ENCODE measurements around the gene RNF121.

RNF121 gene

DNA sequence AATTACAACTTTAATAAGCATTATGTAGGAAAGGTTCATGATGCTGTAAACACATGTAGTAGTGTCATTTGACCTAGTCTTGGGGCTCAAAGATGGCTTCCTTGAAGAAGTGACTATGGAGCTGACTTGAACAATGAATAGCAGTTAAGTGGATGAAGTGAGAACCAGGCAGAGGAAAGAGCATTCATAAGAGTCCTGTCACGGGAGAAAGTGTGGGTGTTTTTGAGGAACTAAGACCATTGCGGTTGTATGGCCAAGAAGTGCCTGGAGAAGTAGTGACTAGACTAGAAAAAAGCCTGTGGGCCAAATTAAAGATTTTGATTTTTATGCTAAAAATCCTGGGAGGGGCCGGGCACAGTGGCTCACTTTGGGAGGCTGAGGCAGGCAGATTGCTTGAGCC lies 62.6 kb downstream of the RNF121 start:
- no peak for DNase-seq

DNA sequence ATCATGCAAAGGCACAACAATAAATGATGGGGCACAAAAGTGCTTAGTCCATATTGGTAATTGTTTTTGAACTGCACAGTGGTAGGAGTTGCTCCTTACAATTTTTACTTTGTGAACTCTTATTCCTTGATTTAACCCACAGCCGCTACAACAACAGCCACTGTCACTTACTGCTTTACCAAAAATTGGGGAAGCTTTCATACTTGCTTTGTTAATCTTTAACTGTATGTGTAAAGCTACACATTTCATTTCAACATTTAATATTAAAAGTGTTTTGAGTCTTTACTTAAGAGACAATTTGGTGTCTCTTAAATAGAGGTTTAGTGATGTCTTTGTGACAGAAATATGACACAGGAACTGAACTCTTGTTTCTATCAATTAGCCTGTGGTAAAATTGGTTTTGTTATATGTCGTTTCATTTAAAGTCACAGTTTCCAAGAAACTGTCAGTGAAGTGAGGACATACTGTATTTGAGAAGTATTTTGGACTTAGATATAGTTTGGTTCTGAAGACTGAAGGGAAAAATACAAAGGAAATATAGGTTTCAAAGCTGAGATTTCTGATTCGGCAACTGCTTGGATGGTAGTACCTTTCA lies 63.4 kb downstream of the RNF121 start:
- DNase-seq: no peak

DNA sequence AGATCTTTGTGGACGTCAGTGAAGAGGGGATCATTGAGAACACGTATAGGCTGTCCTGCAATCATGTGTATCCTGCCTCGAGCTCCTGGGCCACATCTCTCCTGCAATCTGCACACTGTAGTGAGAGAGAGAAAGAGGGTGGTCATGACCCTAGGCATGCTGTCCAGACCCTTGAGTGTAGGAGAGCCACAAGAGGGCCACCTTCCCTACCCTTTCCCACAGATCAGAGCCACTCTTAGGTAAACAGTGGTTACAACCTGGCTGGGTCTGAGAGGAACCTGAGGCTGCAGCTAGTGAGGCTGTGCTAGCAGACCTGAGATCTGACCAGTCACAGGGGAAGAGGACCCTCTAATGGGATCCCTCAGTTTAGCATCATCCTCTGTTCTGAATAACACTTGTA lies 65.9 kb downstream of the RNF121 start:
- DNase-seq: no peak

DNA sequence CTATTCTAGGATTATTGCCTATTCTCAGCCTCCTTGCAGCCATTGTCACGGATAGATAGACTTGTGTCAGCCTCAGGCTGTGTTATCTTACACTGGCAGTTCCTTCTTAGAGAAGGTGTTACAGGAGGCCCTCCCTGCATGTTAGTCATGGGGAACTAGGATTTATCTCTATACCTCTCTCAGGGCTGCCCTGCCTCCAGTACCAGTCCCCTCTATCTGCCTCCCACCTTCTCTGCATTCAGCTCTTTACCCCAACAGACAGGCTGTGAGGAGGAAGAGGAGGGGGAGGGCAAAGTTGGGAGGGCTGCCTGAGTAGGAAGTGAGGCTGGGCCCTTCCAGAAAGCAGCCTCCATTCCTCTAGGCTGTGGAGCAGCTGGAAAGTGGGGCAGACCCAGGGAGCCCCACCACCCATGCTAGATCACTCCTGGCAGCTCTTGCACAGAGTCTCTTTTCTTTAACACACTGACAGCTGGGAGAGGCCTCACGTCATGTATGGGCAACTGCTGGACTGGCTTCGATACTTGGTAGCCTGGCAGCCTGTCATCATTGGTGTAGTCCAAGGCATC lies 67.0 kb downstream of the RNF121 start:
- no peak for DNase-seq

DNA sequence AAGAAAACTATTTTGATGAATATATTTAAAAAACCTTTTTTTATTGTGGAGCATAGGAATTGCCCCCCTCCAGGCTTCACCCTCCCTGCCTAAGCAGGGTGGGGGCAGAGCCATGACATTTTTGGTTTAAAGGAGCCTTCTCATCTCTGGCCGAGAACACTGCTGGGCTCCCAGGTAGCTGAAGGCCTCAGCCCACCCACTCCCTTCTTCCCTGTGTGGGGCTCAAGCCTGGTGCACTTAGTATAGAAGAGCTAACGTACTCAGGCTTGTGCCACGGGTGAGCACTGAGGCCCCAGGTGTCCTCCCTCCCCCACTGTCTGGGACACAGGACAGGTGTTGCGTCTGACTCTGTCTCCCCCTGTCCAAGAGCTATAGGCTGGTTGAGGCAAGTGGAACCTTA lies 67.7 kb downstream of the RNF121 start:
- DNase-seq: no peak

DNA sequence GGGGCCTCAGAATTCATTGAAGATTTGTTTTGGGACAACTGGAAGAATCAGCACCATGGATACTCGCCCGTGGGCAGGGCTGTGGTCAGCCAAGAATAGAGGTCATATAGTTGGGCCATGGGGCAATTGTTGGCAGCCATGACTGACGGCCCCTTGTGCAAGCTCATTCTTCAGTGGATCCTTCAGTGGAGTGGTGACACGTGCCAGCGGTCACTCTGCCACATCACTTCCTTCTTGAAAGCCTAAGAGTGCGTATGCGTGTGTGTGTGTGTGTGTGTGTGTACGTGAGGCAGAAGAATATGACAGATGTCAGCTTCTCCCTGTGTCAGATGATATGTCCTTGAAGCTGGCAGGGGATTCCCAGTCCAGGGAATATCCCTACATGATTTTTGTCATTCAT lies 68.1 kb downstream of the RNF121 start:
- DNase-seq: no peak

DNA sequence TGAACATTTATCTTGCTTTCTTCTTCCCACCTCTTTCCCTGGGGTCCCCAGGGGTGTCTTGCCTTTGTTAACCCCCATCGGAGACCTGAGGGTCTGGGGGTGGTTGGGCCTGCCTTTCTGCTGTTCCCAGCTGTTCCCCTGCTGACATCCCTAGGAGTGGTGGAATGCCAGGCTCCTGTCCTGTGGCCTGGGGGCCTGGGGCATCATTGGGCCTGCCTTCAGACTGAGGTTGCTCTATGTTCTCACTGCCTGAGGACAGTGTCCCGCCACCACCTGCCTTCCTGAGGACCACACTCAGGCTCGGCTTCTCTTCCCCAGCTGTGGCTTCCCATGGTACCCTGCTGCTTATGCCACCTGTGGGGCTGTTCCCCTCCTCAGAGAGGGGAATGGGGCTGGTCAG lies 68.7 kb downstream of the RNF121 start:
- DNase-seq: no peak

DNA sequence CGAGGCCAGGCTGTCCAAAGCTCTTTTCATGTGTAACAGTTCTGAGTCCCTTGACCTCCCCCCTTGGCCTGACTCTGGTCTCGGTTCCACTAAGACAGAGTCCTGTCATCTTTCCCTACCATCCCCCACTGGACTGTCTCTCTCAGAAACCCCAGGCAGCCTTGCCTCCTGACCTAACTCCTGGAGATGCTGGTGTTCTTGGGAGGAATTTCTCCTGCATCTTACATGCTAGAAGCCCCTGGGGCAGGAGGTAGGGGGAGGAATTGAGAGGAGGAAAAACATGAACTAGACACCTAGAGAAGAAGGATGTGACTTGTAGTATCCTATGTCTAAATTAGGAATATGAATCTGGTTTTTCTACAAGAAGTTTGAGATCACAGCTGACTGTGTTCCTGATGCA lies 69.2 kb downstream of the RNF121 start:
- DNase-seq: no peak

DNA sequence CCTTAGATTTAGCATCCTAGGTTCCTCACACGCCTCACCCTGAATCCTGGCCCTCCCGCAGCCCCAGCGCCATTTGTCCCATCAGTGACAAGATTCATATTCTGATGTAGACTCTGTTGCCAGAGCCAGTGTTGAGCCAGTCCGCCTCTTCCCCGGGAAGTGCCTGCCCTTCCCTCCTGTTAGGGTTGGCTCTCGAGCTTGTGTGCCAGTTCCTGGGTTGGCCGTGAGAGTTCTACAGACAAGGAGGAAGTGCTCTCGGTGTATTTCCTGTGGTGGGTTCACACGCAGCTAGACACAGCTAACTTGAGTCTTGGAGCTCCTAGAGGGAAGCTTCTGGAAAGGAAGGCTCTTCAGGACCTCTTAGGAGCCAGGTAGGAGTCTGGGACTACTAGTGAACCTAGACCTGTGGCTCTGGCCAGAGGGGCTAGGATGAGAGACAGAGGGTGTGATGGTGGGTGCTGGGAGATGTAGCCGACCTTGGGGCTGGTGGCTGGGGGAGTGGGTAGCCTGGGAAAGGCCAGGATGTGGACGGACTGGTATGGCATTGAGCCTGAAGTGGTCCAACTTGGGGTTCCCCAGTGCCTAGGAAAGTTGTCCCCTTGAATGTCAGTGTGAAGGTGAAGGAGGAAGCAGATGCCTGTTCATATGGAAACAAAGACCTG lies 69.9 kb downstream of the RNF121 start, which contains the start of gene IL18BP:
Gene IL18BP, plus strand, starts transcription at position 261 of the 662 bp plus-strand sequence. CDS start 1,076 bp downstream, outside the sequence.
- no peak for DNase-seq

DNA sequence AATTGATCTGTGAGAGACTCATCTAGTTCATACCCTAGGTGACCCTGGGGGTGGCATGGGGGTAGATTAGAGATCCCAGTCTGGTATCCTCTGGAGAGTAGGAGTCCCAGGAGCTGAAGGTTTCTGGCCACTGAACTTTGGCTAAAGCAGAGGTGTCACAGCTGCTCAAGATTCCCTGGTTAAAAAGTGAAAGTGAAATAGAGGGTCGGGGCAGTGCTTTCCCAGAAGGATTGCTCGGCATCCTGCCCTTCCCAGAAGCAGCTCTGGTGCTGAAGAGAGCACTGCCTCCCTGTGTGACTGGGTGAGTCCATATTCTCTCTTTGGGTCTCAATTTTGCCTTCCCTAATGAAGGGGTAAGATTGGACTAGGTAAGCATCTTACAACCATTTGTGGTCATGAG lies 70.5 kb downstream of the RNF121 start:
- DNase-seq: no peak

DNA sequence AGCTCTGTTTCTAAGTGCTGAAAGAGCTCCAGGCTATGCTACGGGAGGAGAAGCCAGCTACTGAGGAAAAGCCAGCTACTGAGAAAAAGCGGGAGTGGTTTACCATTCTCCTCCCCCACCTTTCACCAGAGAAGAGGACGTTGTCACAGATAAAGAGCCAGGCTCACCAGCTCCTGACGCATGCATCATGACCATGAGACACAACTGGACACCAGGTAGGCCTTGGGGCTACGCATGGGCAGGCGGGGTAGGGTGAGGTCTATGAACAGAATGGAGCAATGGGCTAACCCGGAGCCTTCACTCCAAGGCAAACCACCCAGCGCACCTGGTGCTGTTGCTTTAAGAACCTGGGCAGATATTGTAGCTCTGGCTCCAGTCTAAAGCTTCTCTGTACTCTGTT lies 71.0 kb downstream of the RNF121 start:
- no peak for DNase-seq

DNA sequence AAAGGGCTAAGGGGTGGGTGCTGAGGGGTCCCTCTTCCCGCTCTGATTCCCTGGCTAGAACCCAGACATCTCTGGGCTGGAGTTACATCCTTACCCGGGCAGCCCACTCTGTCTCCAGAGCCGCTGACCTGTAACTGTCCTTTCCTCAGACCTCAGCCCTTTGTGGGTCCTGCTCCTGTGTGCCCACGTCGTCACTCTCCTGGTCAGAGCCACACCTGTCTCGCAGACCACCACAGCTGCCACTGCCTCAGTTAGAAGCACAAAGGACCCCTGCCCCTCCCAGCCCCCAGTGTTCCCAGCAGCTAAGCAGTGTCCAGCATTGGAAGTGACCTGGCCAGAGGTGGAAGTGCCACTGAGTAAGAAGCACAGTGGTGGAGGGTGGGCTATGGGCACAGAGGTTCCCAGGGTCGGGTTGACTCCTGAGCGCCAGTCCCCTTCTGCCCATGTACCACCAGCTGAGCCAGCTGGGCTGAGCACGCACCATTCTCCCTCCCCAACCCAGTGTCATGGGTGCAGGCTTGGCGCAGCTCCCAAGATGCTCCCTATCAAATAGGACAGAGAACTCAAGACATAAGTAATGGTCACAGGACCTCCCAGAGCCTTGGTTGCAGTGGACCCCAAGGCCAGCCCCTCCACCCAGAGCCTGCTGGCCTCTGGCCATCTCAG lies 71.5 kb downstream of the RNF121 start:
- DNase-seq: no peak

DNA sequence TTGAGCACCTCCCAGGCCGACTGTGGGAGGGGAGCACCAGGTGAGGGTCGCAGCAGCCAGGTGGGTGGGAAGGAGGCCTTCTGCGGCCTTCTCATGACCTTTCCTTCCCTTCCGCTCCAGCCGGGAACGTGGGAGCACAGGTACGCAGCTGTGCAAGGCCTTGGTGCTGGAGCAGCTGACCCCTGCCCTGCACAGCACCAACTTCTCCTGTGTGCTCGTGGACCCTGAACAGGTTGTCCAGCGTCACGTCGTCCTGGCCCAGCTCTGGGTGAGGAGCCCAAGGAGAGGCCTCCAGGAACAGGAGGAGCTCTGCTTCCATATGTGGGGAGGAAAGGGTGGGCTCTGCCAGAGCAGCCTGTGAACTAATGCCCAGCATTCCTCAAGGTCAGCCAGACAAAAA lies 72.4 kb downstream of the RNF121 start:
- no peak for DNase-seq

DNA sequence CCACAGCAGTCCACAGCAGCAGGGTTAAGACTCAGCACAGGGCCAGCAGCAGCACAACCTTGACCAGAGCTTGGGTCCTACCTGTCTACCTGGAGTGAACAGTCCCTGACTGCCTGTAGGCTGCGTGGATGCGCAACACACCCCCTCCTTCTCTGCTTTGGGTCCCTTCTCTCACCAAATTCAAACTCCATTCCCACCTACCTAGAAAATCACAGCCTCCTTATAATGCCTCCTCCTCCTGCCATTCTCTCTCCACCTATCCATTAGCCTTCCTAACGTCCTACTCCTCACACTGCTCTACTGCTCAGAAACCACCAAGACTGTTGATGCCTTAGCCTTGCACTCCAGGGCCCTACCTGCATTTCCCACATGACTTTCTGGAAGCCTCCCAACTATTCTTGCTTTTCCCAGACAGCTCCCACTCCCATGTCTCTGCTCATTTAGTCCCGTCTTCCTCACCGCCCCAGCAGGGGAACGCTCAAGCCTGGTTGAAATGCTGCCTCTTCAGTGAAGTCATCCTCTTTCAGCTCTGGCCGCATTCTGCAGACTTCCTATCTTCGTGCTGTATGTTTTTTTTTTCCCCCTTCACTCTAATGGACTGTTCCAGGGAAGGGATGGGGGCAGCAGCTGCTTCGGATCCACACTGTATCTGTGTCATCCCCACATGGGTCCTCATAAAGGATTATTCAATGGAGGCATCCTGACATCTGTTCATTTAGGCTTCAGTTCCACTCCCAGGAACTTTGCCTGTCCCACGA lies 73.2 kb downstream of the RNF121 start:
- no peak for DNase-seq

DNA sequence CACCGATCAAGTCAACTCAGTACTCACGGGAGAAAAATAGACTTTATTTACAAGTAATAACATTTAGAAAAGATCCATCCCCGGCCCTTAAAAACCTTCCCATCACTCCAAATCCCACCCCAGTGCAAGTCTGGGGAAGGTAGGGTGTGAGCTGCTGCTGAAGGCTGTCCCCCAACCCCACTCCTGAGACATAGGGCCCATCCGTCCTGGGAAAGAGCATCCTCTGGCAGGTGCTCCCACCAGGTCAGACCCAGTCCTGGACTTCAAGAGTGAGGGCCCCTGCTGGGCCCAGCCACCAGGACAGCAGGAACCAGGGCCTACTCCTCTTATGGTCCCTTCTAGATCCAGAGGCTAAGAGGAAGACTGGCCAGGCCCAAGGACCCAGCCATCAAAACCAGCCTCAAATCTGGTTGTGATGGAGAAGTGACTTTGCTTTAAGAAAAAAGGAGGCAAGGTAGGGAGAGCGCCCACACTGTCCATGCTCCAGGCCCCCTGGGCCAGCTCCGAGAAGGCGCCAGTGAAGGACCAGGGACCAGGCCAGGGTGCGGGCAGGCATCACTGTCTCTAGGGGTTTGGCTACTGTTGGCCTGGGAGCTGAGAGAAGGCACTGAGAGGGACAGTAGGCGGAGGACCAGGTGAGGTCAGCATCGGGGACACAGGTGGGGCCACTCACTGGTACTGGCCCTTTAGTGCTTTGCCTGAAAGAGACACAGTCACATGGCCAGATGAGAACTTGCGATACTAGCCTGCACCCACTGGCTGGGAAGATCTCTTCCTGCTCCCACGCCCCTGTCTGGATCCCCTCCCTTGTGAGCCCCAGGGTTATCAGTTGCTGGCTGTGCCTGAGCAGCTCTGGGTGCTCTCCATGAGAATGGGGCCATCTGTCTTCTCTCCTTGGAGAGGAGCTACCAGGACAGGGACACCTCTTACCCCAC lies 74.3 kb downstream of the RNF121 start:
- no peak for DNase-seq

DNA sequence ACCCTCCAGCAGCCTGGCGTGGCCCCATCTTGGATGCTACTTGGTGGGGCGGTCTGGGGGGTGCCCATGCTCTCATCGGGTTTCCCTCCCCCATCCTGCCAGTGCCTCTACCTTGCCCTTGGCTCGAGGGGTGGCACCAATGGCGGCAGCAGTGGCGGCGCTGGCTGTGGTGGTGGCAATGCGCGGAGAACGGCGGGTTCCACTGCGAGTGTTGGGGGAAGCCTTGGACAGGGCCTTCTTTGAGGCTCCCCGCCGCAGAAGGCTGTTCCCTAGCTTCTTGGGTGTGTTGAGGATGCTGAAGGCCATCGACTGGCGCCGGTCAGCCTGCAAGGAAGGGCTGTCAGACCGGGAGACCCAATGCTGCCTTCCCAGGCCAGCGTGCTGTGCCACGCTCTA lies 74.9 kb downstream of the RNF121 start:
- DNase-seq: no peak

DNA sequence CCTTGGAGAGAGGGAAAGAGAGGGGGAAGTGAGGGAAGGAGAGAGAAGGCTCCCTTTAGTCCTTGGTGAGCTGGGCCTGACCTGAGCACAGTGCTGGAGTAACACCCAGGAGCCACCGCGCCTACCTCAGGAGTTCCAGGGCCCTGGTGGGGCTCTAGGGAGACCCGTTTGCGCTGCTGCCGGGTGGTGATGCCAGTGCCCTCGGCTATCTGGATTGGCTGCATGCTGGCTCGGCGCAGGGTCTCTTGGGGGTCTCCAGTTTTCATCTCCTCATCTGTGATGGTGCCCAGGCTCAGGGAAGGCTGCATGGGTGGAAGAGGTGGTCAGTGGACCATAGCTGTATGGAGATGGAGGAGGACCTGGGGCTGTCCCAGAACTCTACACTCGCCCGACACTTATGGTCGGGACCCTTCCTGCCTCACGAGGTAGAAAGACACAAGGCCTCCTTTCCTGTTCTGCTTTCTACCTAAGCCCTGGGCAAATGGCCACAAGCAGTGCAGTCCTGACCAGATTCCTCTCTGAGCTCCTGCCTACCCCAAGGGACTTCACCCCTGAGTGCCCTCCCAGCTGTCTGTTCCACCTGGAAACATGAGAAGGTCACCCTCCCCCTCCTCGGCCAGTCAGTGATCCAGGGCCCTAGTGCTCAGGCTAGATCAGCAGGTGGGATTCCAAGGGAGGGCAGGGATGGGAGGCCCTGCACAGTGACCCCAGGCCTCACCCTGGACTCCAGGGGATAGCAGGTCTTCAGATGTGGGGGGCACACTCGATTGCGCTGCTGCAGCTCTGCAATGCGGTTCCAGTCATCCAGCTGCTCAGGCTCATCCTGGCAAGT lies 75.9 kb downstream of the RNF121 start:
- no peak for DNase-seq

DNA sequence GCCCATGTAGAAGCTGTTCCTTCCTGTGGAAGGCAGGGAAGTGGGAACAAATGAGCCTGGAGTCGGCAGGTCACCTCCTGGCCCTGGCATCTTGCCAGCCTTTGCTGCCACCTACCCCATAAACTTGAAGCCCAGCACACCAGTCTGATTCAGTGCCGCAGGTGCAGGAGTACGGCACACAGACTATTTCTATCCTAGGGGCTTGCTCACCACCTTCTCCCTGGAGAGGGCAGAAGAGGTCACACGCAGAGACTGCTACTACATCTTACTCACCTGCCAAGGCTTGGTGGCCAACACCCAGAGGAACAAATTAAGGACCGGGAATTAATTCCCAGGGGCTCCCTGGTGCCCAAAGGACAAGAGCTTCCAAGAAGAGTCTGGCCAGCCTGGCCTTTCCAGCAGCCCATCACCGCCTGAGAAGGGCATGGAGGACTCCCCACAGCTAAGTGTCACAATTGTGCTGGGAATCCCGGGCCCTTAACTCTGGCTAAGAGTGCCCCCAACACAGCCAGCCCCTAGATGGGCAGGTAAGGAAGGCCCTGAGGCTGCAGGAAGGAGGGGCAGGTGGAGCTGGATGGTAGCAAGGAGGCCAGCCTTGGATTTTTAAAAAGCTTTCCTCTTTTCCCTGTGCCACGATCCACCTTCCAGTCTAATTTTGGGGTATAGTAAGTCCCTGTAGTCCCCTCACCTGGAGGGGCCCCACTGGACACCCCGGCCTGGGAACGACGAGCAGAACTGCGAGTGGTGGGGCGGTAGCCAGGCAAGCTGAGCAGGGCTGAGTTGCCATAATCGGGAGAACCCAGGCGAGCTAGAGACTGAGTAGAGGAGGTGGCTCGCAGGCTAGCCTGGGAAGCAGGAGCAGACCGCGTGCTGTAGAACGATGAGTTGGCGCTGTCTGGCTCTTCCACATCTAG lies 76.8 kb downstream of the RNF121 start:
- no peak for DNase-seq

DNA sequence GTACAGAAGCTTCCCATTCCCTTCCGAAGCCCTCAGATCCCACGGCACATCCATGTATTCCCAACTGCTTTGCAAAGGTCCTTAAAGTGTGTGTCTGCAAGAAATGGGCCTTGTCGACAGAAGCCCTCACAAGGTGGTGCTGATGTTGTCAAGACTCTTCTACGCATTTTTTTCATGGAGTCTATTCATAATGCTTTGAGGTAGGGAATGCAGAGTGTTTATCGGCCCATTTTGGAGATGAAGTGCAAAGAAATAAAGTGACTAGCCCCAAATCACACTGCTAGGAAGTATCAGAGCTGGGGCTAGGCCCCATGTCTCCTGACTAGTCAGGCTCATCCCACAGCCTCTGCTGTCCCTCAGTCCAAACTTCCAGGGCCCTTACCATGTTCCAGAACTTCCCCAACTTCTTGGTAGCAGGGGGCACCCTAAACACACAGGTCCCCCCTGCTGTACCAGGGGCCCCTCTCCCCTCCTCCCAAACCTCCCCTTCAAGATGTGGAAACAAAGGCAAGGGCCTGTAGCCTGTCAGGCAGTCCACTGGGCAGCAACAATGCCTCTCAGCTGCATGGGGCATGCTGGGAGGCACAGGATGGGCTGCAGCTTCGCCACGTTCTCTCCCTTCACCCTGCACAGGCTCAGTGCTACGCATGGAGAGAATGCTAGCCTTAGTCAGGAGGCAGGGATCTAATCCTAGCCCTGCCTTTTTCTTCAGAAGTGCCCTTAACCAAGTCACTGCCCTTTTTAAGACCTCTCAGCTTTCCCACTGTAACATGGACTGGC lies 77.7 kb downstream of the RNF121 start:
- no peak for DNase-seq

Measured in NCI-H2107 (cell line).